Esophagus squamous epithelium (tissue), 4 donors: Measurements from ENCODE around the gene ELMO1.

Source experiments
- POLR2A ChIP-seq, 4 donors: fragments of 450-650 bp; IDR thresholded peaks; one replicate each; pipeline ENCODE4 v1.6.1; 2017; ENCODE audit warnings: antibody characterized with exemption in 4 of 4, mild to moderate bottlenecking in 4 of 4, moderate library complexity in 3 of 4
- TF ChIP-seq, protein P1 (sequence below), 6 experiments: fragments of 450-650 bp in 4 of 6; fragments of 200-600 bp in 2 of 6; sonication (generic) in 2 of 6; IDR thresholded peaks; one replicate each; pipeline ENCODE4 v1.5.1; 2016 to 2019; ENCODE audit warnings: antibody characterized with exemption in 6 of 6, mild to moderate bottlenecking in 4 of 6, moderate library complexity in 4 of 6

DNA sequence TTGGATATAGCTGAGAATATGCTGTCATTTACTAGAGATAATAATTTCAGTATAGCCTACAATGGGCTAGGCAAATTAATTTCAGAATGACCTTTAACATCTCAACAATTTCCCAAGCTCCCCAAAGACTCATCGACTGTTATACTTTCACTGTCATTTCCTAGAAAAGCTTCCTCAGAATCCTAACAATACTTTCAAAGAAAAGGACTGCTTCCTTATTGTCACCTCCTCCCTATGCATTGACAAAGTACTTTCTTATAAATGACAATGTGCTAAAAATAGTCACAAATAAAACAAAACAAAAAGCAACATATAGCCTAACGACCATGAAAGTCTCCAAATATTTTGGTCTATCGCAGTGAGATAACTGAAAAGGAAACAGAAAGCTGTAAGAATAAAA is 272.6 kb downstream of the ELMO1 start:
- TF ChIP-seq, protein P1, sequence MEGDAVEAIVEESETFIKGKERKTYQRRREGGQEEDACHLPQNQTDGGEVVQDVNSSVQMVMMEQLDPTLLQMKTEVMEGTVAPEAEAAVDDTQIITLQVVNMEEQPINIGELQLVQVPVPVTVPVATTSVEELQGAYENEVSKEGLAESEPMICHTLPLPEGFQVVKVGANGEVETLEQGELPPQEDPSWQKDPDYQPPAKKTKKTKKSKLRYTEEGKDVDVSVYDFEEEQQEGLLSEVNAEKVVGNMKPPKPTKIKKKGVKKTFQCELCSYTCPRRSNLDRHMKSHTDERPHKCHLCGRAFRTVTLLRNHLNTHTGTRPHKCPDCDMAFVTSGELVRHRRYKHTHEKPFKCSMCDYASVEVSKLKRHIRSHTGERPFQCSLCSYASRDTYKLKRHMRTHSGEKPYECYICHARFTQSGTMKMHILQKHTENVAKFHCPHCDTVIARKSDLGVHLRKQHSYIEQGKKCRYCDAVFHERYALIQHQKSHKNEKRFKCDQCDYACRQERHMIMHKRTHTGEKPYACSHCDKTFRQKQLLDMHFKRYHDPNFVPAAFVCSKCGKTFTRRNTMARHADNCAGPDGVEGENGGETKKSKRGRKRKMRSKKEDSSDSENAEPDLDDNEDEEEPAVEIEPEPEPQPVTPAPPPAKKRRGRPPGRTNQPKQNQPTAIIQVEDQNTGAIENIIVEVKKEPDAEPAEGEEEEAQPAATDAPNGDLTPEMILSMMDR (IDR thresholded peaks at IDR 0.05) = no peak
- no peak for TF ChIP-seq POLR2A (IDR thresholded peaks at IDR 0.05)
